Transverse colon (tissue), 4 donors: ENCODE results near the gene QRFP. TPM values are rescaled to one million over a fixed set of nuclear protein-coding genes. Genes with fewer than 3 reads are reported as not detected.

Experiments
- DNase-seq: peaks from one replicate; pipeline ENCODE4 v3.0.0-alpha.2; 2019
- H3K27ac ChIP-seq, 4 donors: fragments of 200-600 bp; sonication (generic); 2 replicates each; pipeline ENCODE4 v1.5.1; 2016 to 2018; ENCODE audit warnings: inconsistent platforms in 4 of 4
- H3K27me3 ChIP-seq: fragments of 200-600 bp; sonication (generic); 2 replicates; pipeline ENCODE4 v1.5.1; 2017; ENCODE audit warnings: inconsistent platforms
- H3K36me3 ChIP-seq, 4 donors: fragments of 200-600 bp; sonication (generic); 2 replicates each; pipeline ENCODE4 v1.5.1; 2017 to 2019; ENCODE audit warnings: inconsistent platforms in 4 of 4
- H3K4me1 ChIP-seq, 4 donors: fragments of 200-600 bp; sonication (generic); 2 replicates each; pipeline ENCODE4 v1.5.1; 2017 to 2020; ENCODE audit warnings: inconsistent platforms in 4 of 4
- H3K4me3 ChIP-seq, 4 donors: fragments of 200-600 bp; sonication (generic); 1 replicate in 1 of 4; 2 replicates in 3 of 4; pipeline versions ENCODE4 v1.5.1 to v1.6.1; 2017 to 2019; ENCODE audit warnings: inconsistent platforms in 4 of 4
- H3K9me3 ChIP-seq, 2 donors: fragments of 200-600 bp; sonication (generic); 2 replicates each; pipeline ENCODE4 v1.5.1; 2017 to 2019; ENCODE audit warnings: inconsistent platforms in 2 of 2
- EP300 ChIP-seq: sonication (generic); formaldehyde crosslinking; IDR thresholded peaks from one replicate; pipeline ENCODE4 v1.6.1; 2017; ENCODE audit warnings: antibody characterized with exemption, low read depth
- POLR2A ChIP-seq: fragments of 450-650 bp; IDR thresholded peaks from one replicate; pipeline ENCODE4 v1.6.1; 2016; ENCODE audit warnings: antibody characterized with exemption, mild to moderate bottlenecking, moderate library complexity
- POLR2AphosphoS5 ChIP-seq, 3 donors: sonication (generic); formaldehyde crosslinking; IDR thresholded peaks; one replicate each; pipeline ENCODE4 v1.6.1; 2016; ENCODE audit warnings: antibody characterized with exemption in 3 of 3
- WGBS, 2 donors: methylation state at CpG; one replicate each; pipeline ENCODE4 v1.1.5; 2018; ENCODE audit warnings: low coverage in 1 of 2; 5-methylcytosine and 5-hydroxymethylcytosine counted together
- in situ Hi-C, 4 donors: fragments of 200-750 bp; cut with MboI; loops; one replicate each; pipeline versions ENCODE4 v1.15.0 to v1.15.1; 2017; ENCODE audit warnings: low sequenced_read_pairs in 3 of 4, low pct_ligation_motif_present in 1 of 4, low pct_unique_long_range_greater_than_20kb in 1 of 4
- intact Hi-C: fragments of 100-400 bp; cut with DNase I; formaldehyde crosslinking; loops from one replicate; pipeline ENCODE4 v1.15.1; 2023; ENCODE audit warnings: low total_unique reads
- total RNA-seq, 4 donors: library from RNA; depleted of rRNA; stranded (reverse); fragments of >200 nt; gene quantifications; one replicate each; pipeline ENCODE4 v1.1.0, GENCODE V29; 2016
- TF ChIP-seq, protein P1 (sequence below), 5 experiments: fragments of 200-600 bp in 3 of 5; fragments of 450-650 bp in 2 of 5; sonication (generic) in 3 of 5; IDR thresholded peaks; 1 replicate in 2 of 5; 2 replicates in 3 of 5; pipeline ENCODE4 v1.5.1; 2016 to 2017; ENCODE audit warnings: antibody characterized with exemption in 5 of 5, inconsistent platforms in 3 of 5, mild to moderate bottlenecking in 2 of 5, moderate library complexity in 1 of 5

The QRFP gene
- total RNA-seq, 4 donors from 2014 or later: not detected

DNA sequence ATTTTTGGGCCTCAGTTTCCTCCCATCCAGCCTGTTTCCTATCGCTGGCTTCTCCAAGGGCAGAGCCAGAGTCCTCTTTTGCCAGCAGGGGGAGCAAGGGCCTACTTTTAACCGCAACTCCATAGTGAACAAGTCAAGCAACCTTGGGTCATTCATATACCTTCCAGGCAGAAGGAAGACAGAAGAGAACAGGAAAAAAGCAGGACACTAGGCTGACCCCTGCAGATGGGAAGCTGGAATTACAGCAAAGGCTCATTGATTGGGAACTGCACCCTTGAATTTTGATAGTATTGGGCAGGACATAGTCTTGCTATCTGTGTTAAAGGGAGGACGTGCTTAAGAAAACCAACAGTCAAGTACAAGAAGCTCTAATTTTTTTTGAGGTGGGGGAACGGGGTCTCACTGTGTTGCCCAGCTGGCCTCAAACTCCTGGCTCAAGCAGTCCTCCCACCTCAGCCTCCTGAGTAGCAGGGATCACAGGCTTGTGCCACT is 30.1 kb downstream of the QRFP start:
- intact Hi-C loops: no loop called here
- Histone ChIP-seq H3K36me3 (peaks cover 0 to 5% (median 0%) of the 10 kb centered on the region in 4 donors), H3K4me3 (no peak overlapping the region), H3K4me1 (peaks cover 4 to 68% (median 29%) of the 10 kb centered on the region in 4 donors), H3K9me3 (no peaks in the 10 kb centered on the region), H3K27ac (peak overlapping the region in 1 of 4 donors; percentile 46), H3K27me3 (no peaks in the 10 kb centered on the region)
- TF ChIP-seq, protein P1, sequence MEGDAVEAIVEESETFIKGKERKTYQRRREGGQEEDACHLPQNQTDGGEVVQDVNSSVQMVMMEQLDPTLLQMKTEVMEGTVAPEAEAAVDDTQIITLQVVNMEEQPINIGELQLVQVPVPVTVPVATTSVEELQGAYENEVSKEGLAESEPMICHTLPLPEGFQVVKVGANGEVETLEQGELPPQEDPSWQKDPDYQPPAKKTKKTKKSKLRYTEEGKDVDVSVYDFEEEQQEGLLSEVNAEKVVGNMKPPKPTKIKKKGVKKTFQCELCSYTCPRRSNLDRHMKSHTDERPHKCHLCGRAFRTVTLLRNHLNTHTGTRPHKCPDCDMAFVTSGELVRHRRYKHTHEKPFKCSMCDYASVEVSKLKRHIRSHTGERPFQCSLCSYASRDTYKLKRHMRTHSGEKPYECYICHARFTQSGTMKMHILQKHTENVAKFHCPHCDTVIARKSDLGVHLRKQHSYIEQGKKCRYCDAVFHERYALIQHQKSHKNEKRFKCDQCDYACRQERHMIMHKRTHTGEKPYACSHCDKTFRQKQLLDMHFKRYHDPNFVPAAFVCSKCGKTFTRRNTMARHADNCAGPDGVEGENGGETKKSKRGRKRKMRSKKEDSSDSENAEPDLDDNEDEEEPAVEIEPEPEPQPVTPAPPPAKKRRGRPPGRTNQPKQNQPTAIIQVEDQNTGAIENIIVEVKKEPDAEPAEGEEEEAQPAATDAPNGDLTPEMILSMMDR (IDR thresholded peaks at IDR 0.05): peak; percentile 77 to 98 (median 90)
- TF ChIP-seq POLR2A (no peak), POLR2AphosphoS5 (IDR thresholded peaks at IDR 0.05) (peak in 2 of 3 donors; percentile 35 to 43)
- WGBS, 2 donors: 53% methylated on average over 4 of the region's 4 CpGs; no CpG with 5 or more reads in 1 of the 2 donors
- in situ Hi-C loops: loop anchor here (5.0 to 25.0 kb wide), 5 partner anchors 78 to 169 kb away; no protein-coding TSS in a partner anchor
- DNase-seq: peak; percentile 86

- H3K4me1 ChIP-seq: peaks cover 4 to 71% (median 30%) of the 10 kb centered on the region in 4 donors
- no peaks in the 10 kb centered on the region for H3K9me3 ChIP-seq
- no peaks in the 10 kb centered on the region for H3K27me3 ChIP-seq
- DNase-seq: no peak
- peak overlapping the region in 1 of 4 donors; percentile 46 for H3K27ac ChIP-seq
- peaks cover 0 to 5% (median 0%) of the 10 kb centered on the region in 4 donors for H3K36me3 ChIP-seq
- in situ Hi-C loops (loop anchor here (5.0 to 25.0 kb wide), 5 partner anchors 79 to 169 kb away; no protein-coding TSS in a partner anchor), intact Hi-C loops (loop anchor here (1.0 to 2.0 kb wide), 2 partner anchors 75 to 165 kb away; no protein-coding TSS in a partner anchor)
- 97% methylated on average over 3 of the region's 3 CpGs; no CpG with 5 or more reads in 1 of the 2 donors for WGBS, 2 donors
- no peak overlapping the region for H3K4me3 ChIP-seq
- TF ChIP-seq POLR2AphosphoS5 (IDR thresholded peaks at IDR 0.05): no peak
- TF ChIP-seq, protein P1 (IDR thresholded peaks at IDR 0.05): no peak
- TF ChIP-seq POLR2A: no peak
- no peak for TF ChIP-seq EP300
Measured at GRCh38 chr9:130865921-130866320, 30.7 kb downstream of the QRFP start.

DNA sequence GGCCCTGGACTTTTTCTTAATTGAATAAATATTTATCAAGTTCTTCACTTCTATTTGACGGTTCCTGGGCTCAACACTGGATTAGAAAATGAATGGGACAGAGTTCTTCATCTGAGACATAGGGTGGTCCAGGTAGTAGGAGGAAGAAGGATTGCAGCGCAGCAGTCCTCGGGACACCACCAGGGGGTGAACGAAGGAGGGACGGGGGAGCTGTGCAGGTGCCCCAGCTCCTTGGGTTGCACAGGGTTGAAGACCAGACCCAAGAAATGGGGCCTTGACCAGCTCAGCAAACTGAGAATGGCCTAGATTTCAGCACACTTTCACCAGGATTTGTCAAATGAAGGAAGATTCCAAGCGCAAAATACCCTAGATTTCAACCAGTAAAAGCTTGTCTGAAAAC is 32.1 kb downstream of the QRFP start:
- H3K27ac ChIP-seq: no peak overlapping the region
- in situ Hi-C loops: loop anchor here (5.0 to 25.0 kb wide), 6 partner anchors 80 to 160 kb away; no protein-coding TSS in a partner anchor
- no peaks in the 10 kb centered on the region for H3K27me3 ChIP-seq
- H3K9me3 ChIP-seq: no peaks in the 10 kb centered on the region
- 71 to 81% methylated on average over 5 to 6 of the region's 6 CpGs for WGBS, 2 donors
- no peak for TF ChIP-seq EP300
- TF ChIP-seq, protein P1 (IDR thresholded peaks at IDR 0.05): no peak
- H3K4me1 ChIP-seq: peaks cover 4 to 71% (median 35%) of the 10 kb centered on the region in 4 donors
- H3K36me3 ChIP-seq: peaks cover 0 to 5% (median 0%) of the 10 kb centered on the region in 4 donors
- intact Hi-C loops: loop anchor here (2.0 to 5.0 kb wide), 2 partner anchors 152 to 164 kb away; no protein-coding TSS in a partner anchor
- no peak for DNase-seq
- no peak overlapping the region for H3K4me3 ChIP-seq

DNA sequence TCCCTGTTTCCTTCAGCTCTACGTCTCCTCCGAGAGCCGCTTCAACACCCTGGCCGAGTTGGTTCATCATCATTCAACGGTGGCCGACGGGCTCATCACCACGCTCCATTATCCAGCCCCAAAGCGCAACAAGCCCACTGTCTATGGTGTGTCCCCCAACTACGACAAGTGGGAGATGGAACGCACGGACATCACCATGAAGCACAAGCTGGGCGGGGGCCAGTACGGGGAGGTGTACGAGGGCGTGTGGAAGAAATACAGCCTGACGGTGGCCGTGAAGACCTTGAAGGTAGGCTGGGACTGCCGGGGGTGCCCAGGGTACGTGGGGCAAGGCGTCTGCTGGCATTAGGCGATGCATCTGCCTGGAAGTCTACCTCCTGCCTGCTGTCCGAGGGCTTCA is 33.9 kb downstream of the QRFP start:
- H3K4me1 ChIP-seq: peaks cover 2 to 66% (median 37%) of the 10 kb centered on the region in 4 donors
- in situ Hi-C loops (loop anchor here (5.0 to 25.0 kb wide), 6 partner anchors 82 to 158 kb away; no protein-coding TSS in a partner anchor), intact Hi-C loops (loop anchor here (1.0 to 5.0 kb wide), 2 partner anchors 71 to 150 kb away; no protein-coding TSS in a partner anchor)
- H3K27ac ChIP-seq: peak overlapping the region; percentile 22 to 83 (median 78)
- H3K36me3 ChIP-seq: peaks cover 0 to 5% (median 0%) of the 10 kb centered on the region in 4 donors
- TF ChIP-seq, protein P1 (IDR thresholded peaks at IDR 0.05): no peak
- peak in 1 of 3 donors; percentile 4 for TF ChIP-seq POLR2AphosphoS5 (IDR thresholded peaks at IDR 0.05)
- H3K9me3 ChIP-seq: no peaks in the 10 kb centered on the region
- no peak overlapping the region for H3K4me3 ChIP-seq
- no peaks in the 10 kb centered on the region for H3K27me3 ChIP-seq
- DNase-seq: no peak
- 84 to 86% methylated on average over 11 to 22 of the region's 23 CpGs for WGBS, 2 donors
